Measurements from ENCODE around the gene LAMB4.

The LAMB4 gene

DNA sequence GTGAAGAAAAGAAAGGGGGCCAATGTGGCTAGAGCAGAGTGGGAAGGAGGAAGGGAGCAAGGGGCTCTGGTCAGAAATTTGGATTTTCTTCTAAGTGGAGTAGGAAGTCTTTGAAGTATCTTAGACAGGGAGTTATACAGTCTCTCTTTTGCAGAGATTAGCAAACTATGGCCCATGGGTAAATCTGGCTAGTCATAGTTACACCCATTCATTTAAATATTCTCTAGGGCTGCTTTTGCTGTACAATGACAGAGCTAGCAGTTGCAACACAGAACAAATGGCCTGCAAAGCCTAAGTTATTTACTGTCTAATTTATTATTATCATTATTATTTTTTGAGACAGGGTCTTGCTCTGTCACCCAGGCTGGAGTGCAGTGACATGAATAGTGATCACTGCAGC, 10.5 kb upstream of the LAMB4 start:
- DNase-seq = no peak

DNA sequence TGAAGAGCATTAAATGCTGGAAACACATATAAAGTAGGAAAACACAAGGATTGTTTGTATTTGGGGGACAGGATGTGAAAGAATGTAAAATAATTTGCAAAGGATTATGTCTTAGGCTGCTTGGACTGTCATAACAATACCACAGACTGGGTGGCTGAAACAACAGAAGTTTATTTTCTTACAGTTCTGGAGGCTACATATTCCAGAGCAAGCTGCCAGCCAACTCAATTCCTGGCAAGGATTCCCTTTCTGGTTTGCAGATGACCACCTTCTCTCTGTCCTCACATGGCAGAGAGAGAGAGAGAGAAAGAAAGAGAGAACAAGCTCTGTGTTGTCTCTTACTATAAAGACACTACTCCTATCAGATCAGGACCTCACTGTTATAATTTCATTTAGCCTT, 8.8 kb upstream of the LAMB4 start:
- no peak for DNase-seq

DNA sequence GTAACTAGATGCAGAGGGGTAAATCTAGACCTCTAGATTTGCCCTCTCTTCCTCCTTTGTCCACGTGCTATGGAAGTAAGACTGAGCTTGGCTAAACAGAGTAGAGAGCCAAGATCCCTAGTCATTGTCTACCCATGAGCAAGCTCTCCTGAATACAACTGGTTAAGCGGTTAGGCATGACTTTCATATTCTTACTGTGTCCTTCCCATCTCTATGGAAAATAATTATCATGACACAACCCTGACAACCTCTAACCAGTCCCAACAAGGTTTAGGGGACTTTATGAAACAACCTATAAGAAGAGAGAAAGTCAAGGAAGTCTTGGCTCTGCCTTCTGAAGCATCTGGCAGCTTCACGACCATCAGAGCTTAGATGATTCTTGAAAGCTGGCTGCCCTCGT, 7.8 kb upstream of the LAMB4 start:
- DNase-seq = no peak

DNA sequence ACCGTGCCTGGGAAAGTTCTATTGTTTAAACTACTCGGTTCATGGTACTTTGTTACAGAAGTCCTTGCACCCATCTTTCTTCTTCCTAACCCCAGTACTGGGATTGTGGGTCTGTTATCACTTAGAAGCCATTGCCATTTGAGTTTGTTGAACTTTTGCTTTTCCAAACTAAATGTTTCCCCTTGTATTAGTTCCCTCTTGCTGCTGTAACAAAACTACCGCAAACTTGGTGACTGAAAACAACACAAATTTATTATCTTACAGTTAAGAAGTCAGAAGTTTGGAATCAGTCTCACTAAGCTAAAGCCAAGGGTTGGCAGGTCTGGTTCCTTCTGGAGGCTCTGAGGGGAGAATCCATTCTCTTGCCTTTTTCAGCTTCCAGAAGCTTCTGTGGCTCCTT, 6.9 kb upstream of the LAMB4 start:
- DNase-seq = no peak

DNA sequence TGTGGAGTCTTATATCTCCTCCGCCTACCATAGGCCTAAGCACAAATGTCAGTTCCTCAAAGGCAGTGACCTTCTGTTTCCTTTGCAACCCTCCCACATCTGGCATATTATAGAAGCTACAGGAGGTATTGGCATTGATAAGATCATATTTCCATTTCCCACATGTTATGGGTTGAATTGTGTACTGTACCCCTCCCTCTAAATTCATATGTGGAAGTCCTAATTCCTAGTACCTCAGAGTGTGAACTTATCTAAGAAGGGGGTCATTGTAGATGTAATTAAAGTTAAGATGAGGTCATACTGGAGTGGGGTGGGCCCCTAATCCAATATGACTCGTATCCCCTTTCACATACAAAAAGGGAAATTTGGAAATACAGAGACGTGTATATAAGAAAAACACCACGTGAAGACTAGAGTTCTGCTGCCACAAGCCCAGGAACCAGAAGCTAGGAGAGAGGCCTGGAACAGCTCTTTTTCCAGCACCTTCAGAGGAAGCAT, 6.1 kb upstream of the LAMB4 start:
- no peak for DNase-seq

DNA sequence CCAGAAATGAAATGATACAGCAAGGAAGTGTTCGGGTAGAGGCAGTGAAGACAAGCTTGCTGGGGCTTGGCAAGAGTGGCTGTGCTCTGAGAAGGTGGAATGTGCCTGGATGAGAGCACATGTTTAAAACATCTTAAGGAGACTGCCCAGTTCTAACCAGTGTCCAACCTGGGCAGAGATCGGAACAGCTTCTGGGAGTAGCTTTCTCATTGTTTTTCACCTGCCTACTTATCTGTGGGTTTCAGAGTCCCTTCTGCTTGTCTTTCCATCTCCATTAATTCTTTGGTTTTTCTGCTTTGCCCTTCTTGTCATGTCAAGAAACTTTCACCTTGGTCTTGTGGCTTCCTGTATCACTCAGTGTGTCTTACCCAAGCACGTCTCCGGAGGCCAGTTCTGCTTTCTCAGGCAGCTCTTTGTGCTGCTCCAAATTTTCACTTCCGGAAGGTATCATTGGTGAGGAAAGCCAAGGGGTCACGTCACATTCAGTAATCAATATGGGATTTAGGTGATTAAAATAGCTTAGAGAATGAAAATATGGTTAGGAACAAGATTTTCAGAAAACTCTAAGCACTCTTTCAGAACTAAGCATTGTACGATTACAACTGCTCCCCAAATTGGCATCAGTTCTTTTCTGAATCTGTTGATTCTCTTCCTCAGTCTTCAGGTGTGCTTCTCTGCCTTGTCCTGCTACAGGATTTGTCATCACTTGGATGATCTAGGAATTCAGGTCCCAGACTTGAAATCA, 5.5 kb upstream of the LAMB4 start:
- no peak for DNase-seq

DNA sequence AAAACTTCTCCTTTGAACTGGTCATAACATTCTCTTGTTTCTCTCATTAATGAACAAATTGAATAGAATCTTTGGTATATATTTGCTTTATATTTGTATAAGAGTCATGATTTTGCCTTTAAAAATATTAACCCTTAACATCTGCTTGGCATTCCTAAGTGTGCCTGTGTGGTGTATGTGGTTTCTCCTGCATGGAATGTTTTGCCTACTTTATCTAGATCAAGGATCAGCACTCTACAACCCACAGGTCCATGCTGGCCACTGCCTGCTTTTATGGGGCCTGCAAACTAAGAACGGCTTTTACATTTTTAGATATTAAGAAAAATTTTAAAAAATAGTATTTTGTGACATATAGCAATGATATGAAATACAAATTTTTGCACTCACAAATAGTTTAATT, 4.3 kb upstream of the LAMB4 start:
- DNase-seq = no peak

DNA sequence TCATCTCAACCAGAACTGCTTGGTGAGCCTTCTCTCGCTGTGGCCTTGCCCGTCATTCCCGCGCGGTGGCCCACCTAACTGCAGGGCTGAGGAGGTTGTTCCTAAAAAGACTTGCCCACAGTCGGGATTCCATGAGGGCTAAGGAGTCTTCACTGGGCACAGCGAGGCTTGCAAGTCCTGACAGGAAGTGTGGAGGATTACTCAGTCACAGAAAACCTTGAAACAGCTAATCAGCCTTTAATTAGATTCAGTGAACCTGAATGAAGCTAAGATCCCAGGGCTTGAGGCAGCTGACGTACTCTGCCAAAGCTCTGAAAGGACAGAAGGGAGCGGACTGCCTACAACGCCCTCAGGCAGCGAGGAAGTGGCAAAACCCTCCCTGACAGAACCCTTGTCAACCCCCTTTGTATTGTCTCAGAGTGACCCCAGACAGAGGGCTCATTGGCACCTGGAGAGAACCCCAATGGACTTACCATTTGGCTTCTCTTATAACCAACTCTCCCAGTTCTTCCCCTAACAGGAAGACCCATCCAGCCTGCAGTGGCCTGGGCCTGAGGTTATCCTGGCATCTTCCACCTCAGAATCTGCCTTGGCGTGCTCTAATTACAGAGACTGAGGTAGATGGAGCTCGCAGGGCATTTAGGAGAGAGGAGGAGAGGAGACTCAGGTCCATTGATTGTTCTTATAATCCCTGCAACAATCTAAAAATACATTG, 2.5 kb upstream of the LAMB4 start:
- no peak for DNase-seq

DNA sequence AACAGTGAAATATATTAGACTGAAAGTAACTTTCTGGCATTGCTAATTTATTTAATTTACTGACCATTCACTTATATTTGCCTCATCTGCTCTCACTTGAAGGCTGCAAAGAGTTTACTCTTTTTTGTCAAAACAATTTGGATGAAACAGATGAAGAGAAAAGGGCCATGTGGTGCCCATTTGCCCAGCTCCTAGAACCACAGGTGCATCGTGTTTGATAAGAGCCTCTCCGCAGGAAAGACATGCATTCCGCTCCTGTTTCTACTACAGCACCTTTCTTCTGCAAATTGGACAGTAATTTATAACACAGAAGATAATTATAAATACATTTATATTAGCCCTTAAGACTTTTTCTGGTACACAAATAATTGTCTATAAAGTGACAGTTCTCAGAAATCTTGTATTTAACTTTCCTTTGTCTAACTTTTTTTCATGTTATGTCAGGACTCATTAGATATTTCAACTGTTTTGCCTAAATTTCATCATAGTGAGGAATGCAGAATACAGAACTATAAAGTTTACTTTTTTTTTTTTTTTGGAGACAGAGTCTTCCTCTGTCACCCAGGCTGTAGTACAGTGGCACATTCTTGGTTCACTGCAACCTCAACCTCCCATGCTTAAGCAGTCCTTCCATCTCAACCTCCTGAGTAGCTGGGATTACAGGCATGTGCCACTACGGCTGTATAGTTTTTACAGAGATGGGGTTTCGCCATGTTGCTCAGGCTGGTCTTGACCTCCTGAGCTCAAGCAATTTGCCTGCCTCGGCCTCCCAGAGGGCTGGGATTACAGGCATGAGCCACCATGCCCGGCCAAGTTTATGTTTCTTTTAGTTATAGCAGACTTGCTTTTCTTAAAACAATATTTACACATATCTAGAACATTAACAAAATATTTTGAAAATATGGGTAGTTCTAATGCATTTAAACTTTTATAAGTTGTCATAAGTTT, 869 bp downstream of the LAMB4 start:
- DNase-seq = no peak

DNA sequence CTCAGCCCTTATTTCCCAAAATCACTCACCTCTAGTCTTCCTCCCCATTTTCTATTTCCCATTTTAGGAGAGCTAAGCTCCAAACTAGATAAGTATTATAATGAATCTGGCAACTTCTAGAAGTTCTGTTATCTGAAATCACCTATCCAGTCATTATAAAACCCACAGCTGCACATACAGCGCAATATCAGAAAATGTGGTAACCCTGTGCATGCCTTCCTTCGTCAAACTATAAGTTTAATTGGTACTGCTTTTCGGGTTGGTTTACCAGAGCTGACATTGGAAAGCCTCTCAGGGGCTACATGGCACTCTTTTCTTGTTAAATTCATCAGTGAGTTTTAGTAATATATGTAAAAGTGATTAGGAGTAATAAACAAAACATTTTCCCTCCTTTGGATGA, 1.6 kb downstream of the LAMB4 start:
- no peak for DNase-seq

DNA sequence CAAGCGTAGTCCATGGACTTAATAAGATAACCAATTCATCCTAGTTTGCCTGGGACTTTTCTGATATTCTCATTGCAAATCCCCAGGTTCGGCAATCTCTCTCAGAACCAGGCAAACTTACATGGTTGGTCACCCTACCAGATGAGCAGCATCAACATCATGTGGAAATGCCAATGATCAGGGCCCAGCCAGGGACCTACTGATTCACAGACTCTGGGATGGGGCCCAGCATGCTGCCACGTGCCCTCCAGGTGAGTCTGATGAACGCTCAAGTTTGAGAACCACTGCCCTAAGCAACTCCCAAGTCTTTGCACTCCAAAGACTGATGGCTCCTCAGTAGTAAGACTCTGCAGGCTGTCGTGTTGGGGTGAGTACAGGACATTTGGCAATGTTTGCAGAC, 2.7 kb downstream of the LAMB4 start:
- DNase-seq = no peak

DNA sequence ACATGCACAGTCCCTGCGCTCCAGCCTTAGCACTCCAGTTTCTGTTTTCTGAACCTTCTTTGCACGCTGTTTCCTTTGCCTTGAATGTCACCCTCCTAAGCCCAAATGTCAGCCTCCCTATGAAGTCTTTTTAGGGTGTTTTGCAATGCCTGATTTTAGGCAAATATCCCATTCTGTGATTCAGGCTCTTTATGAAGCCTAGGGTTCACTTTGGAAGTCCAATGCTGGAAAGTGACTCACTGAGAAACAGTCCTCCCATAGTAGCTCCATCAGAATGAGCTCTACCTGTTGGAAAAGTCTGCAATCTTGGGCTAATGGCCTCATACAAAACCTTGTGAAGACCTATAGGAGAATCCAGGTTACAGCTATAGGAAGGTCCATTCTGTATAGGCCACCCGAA, 5.3 kb downstream of the LAMB4 start:
- DNase-seq = no peak

DNA sequence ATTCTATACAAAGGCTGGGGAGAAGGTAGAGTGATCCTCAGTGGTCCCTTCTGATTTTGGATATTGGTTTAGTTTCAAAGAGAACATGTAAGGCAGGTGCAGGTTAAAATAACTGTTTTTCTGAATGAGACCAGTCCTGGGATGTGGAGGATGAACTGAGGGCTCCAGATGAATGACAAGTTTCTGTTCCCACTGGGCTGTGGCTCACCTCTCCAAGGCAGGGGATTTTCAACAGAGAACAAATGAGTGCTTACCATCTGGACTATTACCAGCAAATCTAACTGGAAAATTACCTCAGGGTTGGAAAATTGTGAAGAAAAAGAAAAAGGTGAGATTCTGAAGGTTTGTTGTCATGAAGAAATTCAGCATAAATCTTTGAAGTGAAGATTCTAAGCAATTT, 8.0 kb downstream of the LAMB4 start:
- no peak for DNase-seq

DNA sequence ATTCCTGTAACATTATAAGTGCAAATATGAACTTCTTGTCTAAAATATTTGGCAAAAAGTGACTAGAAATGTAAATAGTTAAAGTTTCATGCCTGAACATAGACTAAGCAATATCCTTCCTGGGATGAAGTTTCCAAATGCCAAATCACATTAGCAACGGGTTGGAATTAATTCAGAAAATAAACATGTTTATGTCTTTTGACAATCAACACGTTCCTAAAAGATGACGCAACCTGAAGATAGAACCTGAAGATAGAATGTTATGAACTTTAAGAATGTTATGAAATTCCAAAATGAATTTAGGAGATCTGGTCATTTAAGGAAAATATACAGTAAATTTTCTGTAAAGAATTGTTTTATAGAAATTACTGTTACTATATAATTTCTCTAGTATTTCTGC, 9.2 kb downstream of the LAMB4 start:
- DNase-seq = no peak

DNA sequence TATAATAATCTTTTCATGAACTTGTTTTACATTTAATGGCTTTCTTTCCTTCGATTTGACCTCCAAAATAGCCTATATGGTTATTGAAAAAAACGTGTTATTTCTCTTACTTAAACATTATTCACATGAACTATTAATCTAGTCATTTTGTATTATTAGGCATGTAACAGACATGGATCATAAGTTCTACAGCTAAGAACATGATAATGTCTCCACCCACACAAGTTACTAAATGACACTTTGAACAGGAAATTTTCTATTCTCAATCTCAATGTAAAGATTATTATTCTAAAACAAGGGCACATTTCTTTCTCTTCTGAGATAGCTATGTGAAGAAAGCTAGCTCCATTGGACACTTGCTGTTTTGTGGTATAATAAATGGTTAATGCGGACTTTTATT, 10.0 kb downstream of the LAMB4 start:
- DNase-seq = no peak

DNA sequence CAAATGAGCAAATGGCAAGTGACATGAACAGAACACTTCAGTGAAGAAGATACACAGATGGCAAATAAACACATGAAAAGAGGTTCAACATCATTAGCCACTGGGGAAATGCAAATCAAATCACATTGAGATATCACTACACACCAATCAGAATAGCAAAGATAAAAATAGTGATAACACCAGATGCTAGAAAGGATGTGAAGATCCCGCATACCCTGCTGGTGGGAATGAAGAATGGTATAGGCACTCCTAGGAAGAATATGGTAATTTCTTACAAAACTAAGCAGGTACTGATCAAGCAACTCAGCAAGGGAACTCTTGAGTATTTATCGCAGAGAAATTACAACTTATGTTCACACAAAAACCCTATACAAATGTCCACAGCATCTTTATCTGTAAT, 11.2 kb downstream of the LAMB4 start:
- DNase-seq = no peak

DNA sequence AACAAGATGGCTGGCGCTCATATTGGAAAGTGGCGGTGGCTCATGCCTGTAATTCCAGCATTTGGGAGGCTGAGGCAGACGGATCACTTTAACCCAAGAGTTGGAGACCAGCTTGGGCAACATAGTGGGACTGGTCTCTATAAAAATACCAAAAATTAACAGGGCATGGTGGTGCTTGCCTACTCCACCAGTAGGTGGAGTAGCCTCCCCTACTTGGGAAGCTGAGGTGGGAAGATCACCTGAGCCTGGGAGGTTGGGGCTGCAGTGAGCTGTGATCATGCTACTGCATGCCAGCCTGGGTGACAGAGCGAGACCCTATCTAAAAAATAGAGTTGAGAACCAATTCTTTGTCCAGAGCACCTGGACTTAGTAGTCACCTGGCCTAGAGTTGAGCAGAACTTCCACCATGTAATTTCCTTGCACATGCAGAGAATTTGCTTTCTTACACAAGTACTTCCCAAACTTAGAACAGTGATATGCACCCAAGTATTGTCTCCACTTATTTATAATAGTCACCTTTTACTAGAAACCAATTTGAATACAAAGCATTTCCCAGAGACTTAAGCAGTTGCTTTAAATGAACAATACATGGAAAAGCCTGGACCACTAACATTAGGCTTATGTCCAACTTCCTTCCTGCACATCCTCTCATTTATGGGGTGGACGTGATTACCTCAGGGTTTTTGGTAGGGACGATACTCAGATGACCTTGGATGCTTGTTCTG, 15.9 kb downstream of the LAMB4 start:
- no peak for DNase-seq

DNA sequence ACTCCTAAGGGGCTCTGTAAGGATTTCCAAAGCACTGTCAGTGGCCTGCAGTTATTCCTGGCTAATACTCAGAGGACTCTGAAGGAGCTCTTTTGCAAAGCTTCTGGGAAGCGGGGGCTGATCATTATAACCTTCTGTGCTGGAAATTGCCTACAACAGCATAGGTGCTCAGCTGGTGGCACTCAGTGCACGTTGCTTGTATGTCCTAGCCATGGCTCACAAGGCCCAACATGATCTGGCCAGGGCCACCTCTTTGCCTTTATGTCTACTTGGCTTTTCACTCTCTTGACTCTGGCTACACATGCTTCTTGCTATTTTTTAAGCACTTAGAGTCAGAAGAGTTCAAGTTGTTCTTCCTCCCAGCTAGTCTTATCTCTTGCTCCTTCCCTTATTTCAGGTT, 17.5 kb downstream of the LAMB4 start:
- DNase-seq = no peak

DNA sequence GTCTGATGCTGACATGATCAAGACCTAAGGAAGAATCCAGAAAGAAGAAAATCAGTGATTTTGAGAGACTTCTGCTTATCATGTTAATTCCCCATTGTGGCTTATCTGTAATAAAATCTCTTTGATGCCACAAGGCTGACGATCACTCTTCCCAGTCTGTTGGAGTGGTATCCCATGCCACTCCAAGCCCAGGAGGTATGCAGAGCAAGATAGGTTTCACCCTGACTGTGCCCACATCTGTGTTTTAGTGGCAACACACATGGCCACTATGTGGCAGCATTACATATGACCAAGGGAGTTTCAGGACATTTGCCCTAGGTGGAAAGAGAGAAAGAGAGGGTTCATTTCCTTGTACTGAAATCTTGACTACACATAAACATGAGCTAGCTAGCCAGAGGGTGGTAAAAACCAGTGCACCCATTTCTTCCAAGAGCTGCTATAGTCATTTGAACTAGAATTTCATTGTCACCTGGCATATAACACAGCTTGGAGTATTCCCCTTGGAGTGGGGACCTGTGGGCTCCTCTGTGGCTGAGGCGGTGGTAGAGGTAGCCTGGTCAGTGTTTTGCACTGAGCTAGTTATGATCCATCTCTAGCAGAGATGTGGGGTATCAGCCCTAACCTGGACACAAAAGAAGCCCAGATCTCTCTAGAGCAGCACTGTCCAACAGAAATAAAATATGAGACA, 20.8 kb downstream of the LAMB4 start:
- no peak for DNase-seq

DNA sequence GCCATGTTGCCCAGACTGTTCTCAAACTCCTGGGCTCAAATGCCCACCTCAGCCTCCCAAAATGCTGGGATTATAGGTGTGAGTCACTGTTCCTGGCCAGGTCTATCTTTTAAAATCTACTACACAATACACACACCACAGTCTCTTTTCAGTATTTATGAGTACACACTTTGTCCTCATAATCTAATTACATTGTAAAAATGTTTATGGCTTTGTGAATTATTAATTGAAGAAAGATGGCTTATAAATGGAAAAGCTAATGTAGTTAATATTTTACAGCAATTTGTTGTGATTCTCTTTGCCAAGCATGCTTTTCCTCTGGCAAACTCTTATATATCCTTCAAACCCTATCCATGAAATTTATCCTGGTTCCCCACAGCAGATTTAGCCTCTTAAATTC, 22.0 kb downstream of the LAMB4 start:
- no peak for DNase-seq

DNA sequence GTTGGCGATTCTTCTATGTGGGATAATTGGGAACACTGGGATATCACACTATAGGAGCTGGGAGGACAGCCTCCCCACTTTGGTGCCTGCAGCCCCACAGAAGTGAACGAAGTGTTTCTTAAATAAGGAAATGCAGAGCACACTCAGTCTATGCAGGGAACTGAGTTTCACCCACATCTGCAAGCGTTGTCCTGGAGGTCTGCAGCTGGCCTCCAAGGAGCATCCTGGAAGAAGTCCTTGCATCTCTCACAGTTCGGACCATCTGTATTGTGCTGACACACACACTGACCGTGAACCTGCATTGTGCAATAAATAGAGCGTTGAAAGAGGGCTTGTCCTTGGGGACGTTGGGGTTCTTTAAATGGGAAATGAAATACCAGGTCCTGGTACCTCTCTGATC, 25.8 kb downstream of the LAMB4 start:
- no peak for DNase-seq
